CD14-positive monocyte (primary cell): ENCODE results near the gene CFAP53. TPM values are rescaled to one million over a fixed set of nuclear protein-coding genes. Genes with fewer than 3 reads are reported as not detected.
A peak's percentile ranks its signal among the peaks of the same experiment; 100 is the strongest.

Source experiments
- DNase-seq, 3 donors: peaks; one replicate each; pipeline ENCODE4 v3.0.0-alpha.2; 2011 to 2022
- H2AFZ ChIP-seq: 2 replicates; pipeline ENCODE4 v1.6.0; 2012; ENCODE audit warnings: mild to moderate bottlenecking, low read depth, low read length, inconsistent platforms; ENCODE audit not compliant: insufficient read depth, poor library complexity, severe bottlenecking
- H3K27ac ChIP-seq, 2 donors: 1 replicate in 1 of 2; 2 replicates in 1 of 2; pipeline ENCODE4 v1.5.1; 2012 to 2013; ENCODE audit warnings: low read length in 2 of 2, control low read depth in 1 of 2, inconsistent platforms in 1 of 2, low read depth in 1 of 2, mild to moderate bottlenecking in 1 of 2
- H3K27me3 ChIP-seq, 2 donors: one replicate each; pipeline versions ENCODE4 v1.6.0 to v1.6.1; 2011 to 2013; ENCODE audit warnings: low read length in 2 of 2; ENCODE audit not compliant: control insufficient read depth in 2 of 2, insufficient read depth in 2 of 2
- H3K36me3 ChIP-seq, 2 donors: replicated peaks in 1 of 2; 1 replicate in 1 of 2; 2 replicates in 1 of 2; pipeline versions ENCODE4 v1.5.1 to v1.6.1; 2012 to 2013; ENCODE audit warnings: low read length in 2 of 2, control low read depth in 1 of 2, inconsistent platforms in 1 of 2, mild to moderate bottlenecking in 1 of 2; ENCODE audit not compliant: insufficient read depth in 2 of 2, control insufficient read depth in 1 of 2
- H3K4me1 ChIP-seq, 2 donors: 1 replicate in 1 of 2; 2 replicates in 1 of 2; pipeline versions ENCODE4 v1.5.1 to v1.6.1; 2012 to 2013; ENCODE audit warnings: low read length in 2 of 2, control low read depth in 1 of 2, inconsistent platforms in 1 of 2, mild to moderate bottlenecking in 1 of 2, moderate library complexity in 1 of 2; ENCODE audit not compliant: insufficient read depth in 2 of 2, control insufficient read depth in 1 of 2
- H3K4me2 ChIP-seq: replicated peaks from 2 replicates; pipeline ENCODE3; 2012; ENCODE audit warnings: low read length, moderate library complexity, mild to moderate bottlenecking; ENCODE audit not compliant: poor library complexity, severe bottlenecking; ENCODE audit errors: extremely low read depth
- H3K4me3 ChIP-seq, 3 experiments: fragments of 200-600 bp in 1 of 3; sonication (generic) in 1 of 3; replicated peaks in 1 of 3; 1 replicate in 2 of 3; 2 replicates in 1 of 3; pipeline ENCODE4 v1.5.1; 2011 to 2013; ENCODE audit warnings: low read length in 3 of 3, mild to moderate bottlenecking in 3 of 3, control low read depth in 2 of 3, low read depth in 2 of 3, inconsistent platforms in 1 of 3, moderate library complexity in 1 of 3
- H3K79me2 ChIP-seq: 2 replicates; pipeline ENCODE4 v1.6.0; 2012; ENCODE audit warnings: mild to moderate bottlenecking, control low read depth, inconsistent platforms, low read length, moderate library complexity; ENCODE audit not compliant: insufficient read depth
- H3K9ac ChIP-seq: 2 replicates; pipeline ENCODE4 v1.6.0; 2017; ENCODE audit warnings: low read length, mild to moderate bottlenecking; ENCODE audit not compliant: insufficient read depth, poor library complexity, severe bottlenecking
- H3K9me3 ChIP-seq, 2 donors: replicated peaks in 1 of 2; 1 replicate in 1 of 2; 2 replicates in 1 of 2; pipeline versions ENCODE4 v1.5.1 to v1.6.1; 2012 to 2013; ENCODE audit warnings: low read length in 2 of 2, control low read depth in 1 of 2; ENCODE audit not compliant: control insufficient read depth in 1 of 2, insufficient read depth in 1 of 2
- H4K20me1 ChIP-seq: 2 replicates; pipeline ENCODE4 v1.6.0; 2012; ENCODE audit warnings: mild to moderate bottlenecking, low read length, control low read depth, moderate library complexity; ENCODE audit not compliant: insufficient read depth
- H3K27ac Mint-ChIP-seq, 7 donors: one replicate each; pipeline ENCODE4 v1.8.0; 2020; ENCODE audit warnings: mild to moderate bottlenecking in 7 of 7, mixed read lengths in 7 of 7, moderate library complexity in 6 of 7, inconsistent platforms in 2 of 7
- H3K27me3 Mint-ChIP-seq, 3 donors: one replicate each; pipeline ENCODE4 v1.8.0; 2021 to 2022; ENCODE audit warnings: low read depth in 3 of 3, mild to moderate bottlenecking in 3 of 3, mixed read lengths in 3 of 3, moderate library complexity in 3 of 3, inconsistent platforms in 1 of 3
- H3K36me3 Mint-ChIP-seq, 2 donors: one replicate each; pipeline ENCODE4 v1.8.0; 2020; ENCODE audit warnings: mixed read lengths in 2 of 2, inconsistent platforms in 1 of 2, mild to moderate bottlenecking in 1 of 2
- H3K4me1 Mint-ChIP-seq: one replicate; pipeline ENCODE4 v1.8.0; 2020; ENCODE audit warnings: mild to moderate bottlenecking, mixed read lengths
- H3K4me3 Mint-ChIP-seq, 2 donors: one replicate each; pipeline ENCODE4 v1.8.0; 2020; ENCODE audit warnings: mild to moderate bottlenecking in 2 of 2, mixed read lengths in 2 of 2, moderate library complexity in 1 of 2
- H3K9me3 Mint-ChIP-seq, 7 donors: one replicate each; pipeline ENCODE4 v1.8.0; 2020 to 2022; ENCODE audit warnings: mixed read lengths in 7 of 7, mild to moderate bottlenecking in 6 of 7, moderate library complexity in 6 of 7, inconsistent platforms in 2 of 7
- WGBS: methylation state at CpG from one replicate; pipeline ENCODE4 v1.1.5; 2013; ENCODE audit warnings: missing lambda C conversion rate; ENCODE audit not compliant: insufficient coverage; 5-methylcytosine and 5-hydroxymethylcytosine counted together
- intact Hi-C, 2 donors: fragments of 100-400 bp; cut with micrococcal nuclease; formaldehyde crosslinking; loops; one replicate each; pipeline versions ENCODE4 v1.15.0 to v1.15.1; 2023
- polyA plus RNA-seq, 3 donors: library from polyadenylated mRNA; depleted of rRNA in 1 of 3; unstranded in 2 of 3; stranded (reverse) in 1 of 3; fragments of 300-500 nt in 2 of 3; fragments of >200 nt in 1 of 3; fragmentation: Illumina TruSeq in 2 of 3; gene quantifications; 1 replicate in 2 of 3; 2 replicates in 1 of 3; pipeline ENCODE4 v1.2.3, GENCODE V29; 2012 to 2021
- TF ChIP-seq, protein P1 (sequence below): fragments of 200-600 bp; IDR thresholded peaks from one replicate; pipeline ENCODE4 v1.8.0; 2022; ENCODE audit warnings: antibody characterized with exemption, mild to moderate bottlenecking

Gene CFAP53
- polyA plus RNA-seq, 3 donors = 0.08 to 0.14 TPM; not detected in 1

DNA sequence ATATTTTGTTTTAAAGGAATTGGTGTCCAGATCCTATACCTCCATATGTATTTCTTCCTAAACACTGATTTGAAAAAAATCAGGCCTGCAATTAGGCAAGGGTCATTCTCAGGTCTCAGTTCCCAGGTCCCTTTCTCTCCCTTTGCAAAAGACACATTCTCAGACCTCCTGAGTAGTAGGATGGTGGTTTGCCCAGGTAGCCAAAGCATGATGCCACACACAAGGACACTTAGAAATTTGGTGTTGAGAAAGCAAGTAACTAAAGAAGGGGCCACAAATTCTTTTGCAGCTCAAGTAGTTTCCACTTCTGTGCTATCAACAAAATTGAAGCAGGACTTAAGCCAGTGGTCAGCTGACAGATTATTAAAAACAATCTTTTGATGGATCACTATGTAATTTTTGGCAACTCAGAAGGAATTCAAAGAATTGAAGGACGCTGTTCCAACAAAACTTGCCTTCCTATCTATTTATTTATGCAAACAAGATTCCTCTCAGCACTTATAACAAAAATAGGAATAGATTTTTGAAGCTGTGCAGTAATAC is 64.7 kb downstream of the CFAP53 start:
- intact Hi-C loops = no loop called here
- Histone ChIP-seq H3K27me3 (peaks cover 20 to 40% of the 10 kb centered on the region in 2 donors), H3K9ac (no peak overlapping the region), H4K20me1 (no peaks in the 10 kb centered on the region), H3K36me3 (no peaks in the 10 kb centered on the region), H3K9me3 (no peaks in the 10 kb centered on the region), H3K27ac (no peak overlapping the region), H3K4me3 (no peak overlapping the region), H3K4me2 (no peak overlapping the region), H3K4me1 (no peaks in the 10 kb centered on the region), H2AFZ (no peak overlapping the region), H3K79me2 (no peaks in the 10 kb centered on the region)
- peaks cover 39 to 63% (median 50%) of the 10 kb centered on the region in 3 donors for H3K27me3 Mint-ChIP-seq
- H3K4me3 Mint-ChIP-seq = no peak overlapping the region
- H3K27ac Mint-ChIP-seq = no peak overlapping the region
- H3K4me1 Mint-ChIP-seq = peaks cover 5% of the 10 kb centered on the region
- no CpG with 5 or more reads among the region's 1 CpG for WGBS
- no peak for DNase-seq
- peaks cover 0 to 7% (median 5%) of the 10 kb centered on the region in 7 donors for H3K9me3 Mint-ChIP-seq
- H3K36me3 Mint-ChIP-seq = no peaks in the 10 kb centered on the region
- TF ChIP-seq, protein P1, sequence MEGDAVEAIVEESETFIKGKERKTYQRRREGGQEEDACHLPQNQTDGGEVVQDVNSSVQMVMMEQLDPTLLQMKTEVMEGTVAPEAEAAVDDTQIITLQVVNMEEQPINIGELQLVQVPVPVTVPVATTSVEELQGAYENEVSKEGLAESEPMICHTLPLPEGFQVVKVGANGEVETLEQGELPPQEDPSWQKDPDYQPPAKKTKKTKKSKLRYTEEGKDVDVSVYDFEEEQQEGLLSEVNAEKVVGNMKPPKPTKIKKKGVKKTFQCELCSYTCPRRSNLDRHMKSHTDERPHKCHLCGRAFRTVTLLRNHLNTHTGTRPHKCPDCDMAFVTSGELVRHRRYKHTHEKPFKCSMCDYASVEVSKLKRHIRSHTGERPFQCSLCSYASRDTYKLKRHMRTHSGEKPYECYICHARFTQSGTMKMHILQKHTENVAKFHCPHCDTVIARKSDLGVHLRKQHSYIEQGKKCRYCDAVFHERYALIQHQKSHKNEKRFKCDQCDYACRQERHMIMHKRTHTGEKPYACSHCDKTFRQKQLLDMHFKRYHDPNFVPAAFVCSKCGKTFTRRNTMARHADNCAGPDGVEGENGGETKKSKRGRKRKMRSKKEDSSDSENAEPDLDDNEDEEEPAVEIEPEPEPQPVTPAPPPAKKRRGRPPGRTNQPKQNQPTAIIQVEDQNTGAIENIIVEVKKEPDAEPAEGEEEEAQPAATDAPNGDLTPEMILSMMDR = no peak

DNA sequence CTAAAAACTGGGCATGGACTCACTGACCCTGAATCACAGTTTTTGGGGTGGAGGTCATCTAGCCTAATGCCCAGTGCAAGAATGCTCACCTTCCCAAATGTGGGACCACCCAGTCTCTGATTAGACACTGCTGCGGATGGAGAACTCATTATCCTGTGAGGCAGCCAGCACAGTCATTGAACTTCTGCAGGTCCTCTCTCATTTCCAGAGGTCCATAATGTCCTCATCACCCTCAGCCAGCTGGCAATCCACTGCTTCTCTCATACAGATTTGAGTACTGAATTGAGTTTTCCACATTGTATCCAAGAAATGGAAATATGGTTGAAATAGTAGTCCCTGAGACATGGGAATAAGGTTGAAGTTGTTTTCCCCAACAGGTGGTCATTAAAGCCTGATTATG is 66.4 kb downstream of the CFAP53 start:
- Histone ChIP-seq H3K9ac (no peak overlapping the region), H3K27me3 (peaks cover 32 to 50% of the 10 kb centered on the region in 2 donors), H3K4me3 (no peak overlapping the region), H3K4me1 (peaks cover 0 to 3% of the 10 kb centered on the region in 2 donors), H3K79me2 (no peaks in the 10 kb centered on the region), H2AFZ (no peak overlapping the region), H3K9me3 (peaks cover 0 to 5% of the 10 kb centered on the region in 2 donors), H3K36me3 (no peaks in the 10 kb centered on the region), H3K27ac (no peak overlapping the region), H4K20me1 (no peaks in the 10 kb centered on the region), H3K4me2 (no peak overlapping the region)
- WGBS = no CpG with 5 or more reads among the region's 1 CpG
- peak overlapping the region in 1 of 2 donors; percentile 6 for H3K4me3 Mint-ChIP-seq
- TF ChIP-seq, protein P1 = no peak
- H3K9me3 Mint-ChIP-seq = peaks cover 0 to 11% (median 4%) of the 10 kb centered on the region in 7 donors
- H3K36me3 Mint-ChIP-seq = no peaks in the 10 kb centered on the region
- intact Hi-C loops = no loop called here
- H3K27me3 Mint-ChIP-seq = peaks cover 47 to 69% (median 61%) of the 10 kb centered on the region in 3 donors
- H3K4me1 Mint-ChIP-seq = peaks cover 11% of the 10 kb centered on the region
- DNase-seq = no peak
- H3K27ac Mint-ChIP-seq = no peak overlapping the region
